ENCODE measurements around the gene POLR1F. TPM values are rescaled to one million over a fixed set of nuclear protein-coding genes. Genes with fewer than 3 reads are reported as not detected.
A peak's percentile ranks its signal among the peaks of the same experiment; 100 is the strongest.

Gene POLR1F, protein sequence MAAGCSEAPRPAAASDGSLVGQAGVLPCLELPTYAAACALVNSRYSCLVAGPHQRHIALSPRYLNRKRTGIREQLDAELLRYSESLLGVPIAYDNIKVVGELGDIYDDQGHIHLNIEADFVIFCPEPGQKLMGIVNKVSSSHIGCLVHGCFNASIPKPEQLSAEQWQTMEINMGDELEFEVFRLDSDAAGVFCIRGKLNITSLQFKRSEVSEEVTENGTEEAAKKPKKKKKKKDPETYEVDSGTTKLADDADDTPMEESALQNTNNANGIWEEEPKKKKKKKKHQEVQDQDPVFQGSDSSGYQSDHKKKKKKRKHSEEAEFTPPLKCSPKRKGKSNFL
- 10 to 100 TPM; 39.0 to 40.5 TPM for total RNA-seq

DNA sequence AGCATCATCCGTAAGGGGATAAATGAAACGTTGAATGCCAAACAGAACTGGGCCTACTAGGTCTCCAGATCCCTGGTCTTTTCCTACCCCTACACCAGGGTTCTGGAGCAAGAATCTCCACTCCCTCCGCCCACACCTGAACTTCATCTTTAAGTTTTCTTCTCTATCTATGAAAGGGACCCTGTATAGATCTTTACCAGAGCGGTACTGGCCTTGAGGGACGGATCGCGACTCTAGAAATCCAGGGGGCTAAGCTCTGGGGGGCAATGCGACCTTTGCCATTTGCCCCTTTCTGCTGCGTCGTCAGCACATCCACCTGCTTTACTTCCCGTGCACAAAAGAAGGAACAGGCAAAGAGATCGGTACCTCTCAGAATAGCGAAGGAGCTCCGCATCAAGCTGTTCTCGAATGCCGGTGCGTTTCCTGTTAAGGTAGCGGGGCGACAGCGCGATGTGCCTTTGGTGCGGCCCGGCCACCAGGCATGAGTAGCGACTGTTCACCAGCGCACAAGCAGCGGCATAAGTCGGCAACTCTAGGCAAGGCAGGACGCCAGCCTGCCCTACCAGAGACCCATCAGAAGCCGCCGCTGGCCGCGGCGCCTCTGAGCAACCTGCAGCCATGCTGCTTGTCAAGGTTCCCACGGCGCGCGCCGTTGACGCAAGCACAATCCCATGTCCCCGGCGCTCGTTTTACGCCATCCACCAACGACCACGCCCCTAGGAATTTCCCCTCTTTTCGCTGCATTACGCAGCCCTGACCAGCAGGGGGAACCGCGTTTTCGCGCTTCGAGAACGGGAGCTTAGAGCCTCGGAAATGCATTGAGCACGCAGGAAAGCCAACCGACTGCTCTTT is at the start of gene POLR1F:
Gene POLR1F, minus strand, starts transcription at position 641 of the 852 bp plus-strand sequence. Its CDS starts 21 bp downstream, at position 620.
- H3K4me1 Mint-ChIP-seq: peaks cover 41% of the 10 kb centered on the region
- peak within 1 kb of the TSS; percentile 98 for H3K4me3 Mint-ChIP-seq
- peak; percentile 92 for DNase-seq
- H3K27me3 Mint-ChIP-seq: no peaks in the 10 kb centered on the region
- peaks cover 7% of the 10 kb centered on the region for H3K36me3 Mint-ChIP-seq
- peak within 1 kb of the TSS; percentile 91 for H3K27ac Mint-ChIP-seq
- no peaks in the 10 kb centered on the region for H3K9me3 Mint-ChIP-seq

DNA sequence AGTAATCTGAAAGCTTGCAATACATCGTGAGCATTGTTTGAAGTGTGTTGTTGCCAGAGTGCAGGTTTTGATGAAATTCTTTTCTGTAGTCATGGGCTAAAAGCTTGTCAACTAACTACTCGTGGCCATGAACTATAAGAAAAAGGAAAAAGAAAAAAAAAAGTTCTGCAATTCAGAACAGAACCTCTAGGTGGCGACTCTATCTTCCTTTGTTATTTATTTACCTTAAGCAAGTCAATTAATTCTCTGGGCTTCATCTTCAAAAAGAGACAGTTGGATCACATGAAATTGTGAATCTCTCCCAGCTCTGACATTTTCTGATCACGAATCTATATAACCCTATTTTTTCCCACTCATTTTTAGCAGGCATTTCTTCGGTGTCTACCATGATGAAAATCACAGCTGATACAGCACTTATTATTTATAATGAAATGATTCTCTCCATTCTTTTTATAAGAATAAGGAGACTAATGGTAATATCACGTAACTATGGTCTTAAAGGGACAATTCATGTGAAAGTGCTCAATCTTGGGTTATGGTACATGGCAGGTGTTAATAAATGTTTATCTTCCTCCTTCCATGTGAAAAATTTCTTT is 45.8 kb upstream of the POLR1F start:
- Mint-ChIP-seq H3K27me3 (peaks cover 8% of the 10 kb centered on the region), H3K4me3 (no peak overlapping the region), H3K4me1 (no peaks in the 10 kb centered on the region), H3K36me3 (no peaks in the 10 kb centered on the region), H3K9me3 (no peaks in the 10 kb centered on the region), H3K27ac (no peak overlapping the region)
- no peak for DNase-seq

DNA sequence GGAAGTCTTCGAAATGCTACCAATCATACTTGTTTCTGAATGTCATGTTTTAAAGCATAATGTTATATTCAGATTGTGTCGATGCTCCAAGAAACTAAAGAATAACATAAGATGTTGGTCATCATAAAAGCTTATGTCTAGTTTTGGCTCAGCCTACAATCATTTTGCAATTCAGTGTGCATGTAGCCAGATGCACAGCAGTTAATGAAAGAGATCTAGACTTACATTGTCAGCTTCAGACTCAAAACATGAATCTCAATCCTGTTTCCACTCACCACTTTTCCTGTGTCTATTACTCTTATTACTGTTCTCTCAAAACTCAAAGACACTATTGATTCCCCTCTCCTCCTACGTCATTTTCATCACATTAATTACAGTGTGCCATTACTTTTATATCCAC is 43.2 kb upstream of the POLR1F start:
- no peaks in the 10 kb centered on the region for H3K9me3 Mint-ChIP-seq
- no peak overlapping the region for H3K27ac Mint-ChIP-seq
- peaks cover 15% of the 10 kb centered on the region for H3K27me3 Mint-ChIP-seq
- no peaks in the 10 kb centered on the region for H3K36me3 Mint-ChIP-seq
- no peaks in the 10 kb centered on the region for H3K4me1 Mint-ChIP-seq
- DNase-seq: no peak
- H3K4me3 Mint-ChIP-seq: no peak overlapping the region

DNA sequence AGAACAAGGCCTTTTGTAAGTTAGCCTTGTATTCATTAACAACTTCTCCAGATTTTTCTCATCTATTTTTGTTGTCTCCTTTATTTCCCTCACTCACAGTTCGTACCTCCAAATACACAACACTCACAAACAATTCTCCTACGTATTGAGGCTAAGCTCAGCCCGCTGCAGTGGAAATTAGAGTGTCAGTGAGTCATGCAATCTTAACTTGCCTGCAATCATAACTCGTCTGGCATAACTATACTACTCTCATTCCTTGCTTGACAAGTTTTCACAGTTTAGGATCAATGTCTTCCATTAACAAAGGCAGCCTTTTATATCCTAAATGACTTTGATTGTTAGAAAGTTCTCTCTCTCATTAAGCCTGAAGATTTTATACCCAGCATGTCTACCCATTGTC is 40.8 kb upstream of the POLR1F start:
- no peak for DNase-seq
- Mint-ChIP-seq H3K9me3 (no peaks in the 10 kb centered on the region), H3K4me3 (no peak overlapping the region), H3K27me3 (peaks cover 10% of the 10 kb centered on the region), H3K27ac (no peak overlapping the region), H3K4me1 (no peaks in the 10 kb centered on the region), H3K36me3 (no peaks in the 10 kb centered on the region)

DNA sequence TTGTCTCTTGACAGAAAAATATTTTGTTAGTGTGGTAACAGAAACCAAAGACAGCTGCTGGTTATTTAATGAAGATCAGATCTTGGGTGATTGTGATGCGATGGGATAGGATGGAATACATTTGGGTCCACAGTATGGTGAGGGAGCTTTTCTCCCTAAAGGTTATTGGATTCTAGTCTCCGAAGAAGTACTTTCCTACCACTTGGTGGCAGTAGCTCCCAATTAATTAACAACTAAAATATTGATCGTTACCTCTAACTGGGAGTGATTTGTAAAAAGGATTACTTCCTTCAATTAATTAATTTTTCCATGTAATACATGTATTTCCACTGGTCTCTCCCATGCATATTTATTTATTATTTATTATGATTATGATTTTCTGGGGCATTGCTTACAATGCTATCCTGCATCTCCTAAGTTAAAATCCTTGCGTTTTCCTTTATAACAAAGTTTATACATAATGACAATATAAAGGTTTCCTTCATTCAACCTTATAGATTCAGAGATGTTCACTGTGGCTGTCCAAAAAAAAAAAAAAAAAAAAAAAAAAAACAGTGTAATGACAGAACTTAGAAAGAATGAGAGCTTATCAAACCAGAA is 39.0 kb upstream of the POLR1F start:
- Mint-ChIP-seq H3K4me1 (no peaks in the 10 kb centered on the region), H3K9me3 (no peaks in the 10 kb centered on the region), H3K27ac (no peak overlapping the region), H3K36me3 (no peaks in the 10 kb centered on the region), H3K27me3 (peaks cover 7% of the 10 kb centered on the region), H3K4me3 (no peak overlapping the region)
- DNase-seq: no peak

DNA sequence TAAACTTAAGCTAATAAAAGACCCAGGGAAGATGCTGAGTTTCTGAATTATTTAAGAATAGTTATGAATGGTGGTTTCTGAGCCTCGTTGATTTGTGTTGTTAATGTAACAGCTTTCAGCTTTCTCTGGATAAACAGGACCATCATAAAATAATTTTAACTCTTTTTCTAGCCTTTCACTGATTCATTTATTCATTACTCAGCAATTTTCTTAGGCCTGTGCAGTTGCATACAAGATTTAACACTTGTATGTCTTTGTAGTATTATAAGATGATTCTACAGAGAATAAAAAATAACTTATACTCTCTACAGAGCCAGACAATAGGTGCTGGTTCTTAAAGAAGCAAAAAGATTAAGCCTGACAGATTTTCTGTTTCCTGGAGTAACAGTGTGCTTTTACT is 35.2 kb upstream of the POLR1F start:
- no peak overlapping the region for H3K4me3 Mint-ChIP-seq
- H3K27ac Mint-ChIP-seq: no peak overlapping the region

DNA sequence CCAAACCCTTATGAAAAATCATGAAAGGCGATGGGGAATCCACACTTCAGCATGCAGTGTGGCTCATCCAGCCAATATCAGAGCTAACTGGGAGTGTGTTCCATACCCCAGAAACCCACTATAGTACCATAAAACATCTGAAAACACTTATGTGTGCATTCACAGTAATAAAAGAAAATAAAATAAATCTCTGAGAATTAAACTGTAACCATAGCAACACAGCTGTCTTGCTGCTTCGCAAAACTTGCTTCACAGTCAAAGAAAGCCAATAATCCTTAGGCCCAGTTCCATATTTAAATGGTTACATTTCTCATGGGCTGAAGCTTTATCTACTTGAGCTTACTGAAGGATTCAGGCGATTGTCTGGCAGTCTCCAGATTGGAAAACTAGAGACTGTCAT is 19.9 kb upstream of the POLR1F start:
- Mint-ChIP-seq H3K4me1 (no peaks in the 10 kb centered on the region), H3K4me3 (no peak overlapping the region), H3K9me3 (no peaks in the 10 kb centered on the region), H3K36me3 (no peaks in the 10 kb centered on the region), H3K27ac (no peak overlapping the region), H3K27me3 (peaks cover 31% of the 10 kb centered on the region)
- DNase-seq: no peak

More for the DNA sequence above, 35.2 kb upstream of the POLR1F start:
- Mint-ChIP-seq H3K27me3 (peaks cover 7% of the 10 kb centered on the region), H3K4me1 (no peaks in the 10 kb centered on the region), H3K36me3 (no peaks in the 10 kb centered on the region), H3K9me3 (no peaks in the 10 kb centered on the region)
- DNase-seq: no peak

DNA sequence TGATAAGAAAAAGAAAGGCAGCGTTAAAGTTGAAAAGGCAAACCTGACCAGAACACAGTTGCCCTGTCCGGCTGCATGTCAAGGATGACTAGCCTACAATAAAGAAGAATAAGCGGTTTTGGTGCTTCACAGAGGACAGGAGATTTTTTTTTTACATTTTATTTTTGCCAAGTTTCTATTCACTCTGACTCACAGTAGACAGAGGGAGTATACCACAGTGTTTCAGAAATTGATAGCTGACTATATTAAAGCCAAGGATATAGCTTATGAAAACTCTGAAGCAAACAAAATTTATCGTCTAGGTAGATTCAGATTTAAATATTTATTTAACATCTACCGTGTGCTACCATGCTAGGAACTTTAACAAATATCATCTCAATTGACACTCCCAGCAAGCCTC is 16.9 kb upstream of the POLR1F start:
- no peak overlapping the region for H3K27ac Mint-ChIP-seq
- DNase-seq: no peak
- H3K9me3 Mint-ChIP-seq: no peaks in the 10 kb centered on the region
- H3K27me3 Mint-ChIP-seq: peaks cover 29% of the 10 kb centered on the region
- no peak overlapping the region for H3K4me3 Mint-ChIP-seq
- no peaks in the 10 kb centered on the region for H3K4me1 Mint-ChIP-seq
- no peaks in the 10 kb centered on the region for H3K36me3 Mint-ChIP-seq

DNA sequence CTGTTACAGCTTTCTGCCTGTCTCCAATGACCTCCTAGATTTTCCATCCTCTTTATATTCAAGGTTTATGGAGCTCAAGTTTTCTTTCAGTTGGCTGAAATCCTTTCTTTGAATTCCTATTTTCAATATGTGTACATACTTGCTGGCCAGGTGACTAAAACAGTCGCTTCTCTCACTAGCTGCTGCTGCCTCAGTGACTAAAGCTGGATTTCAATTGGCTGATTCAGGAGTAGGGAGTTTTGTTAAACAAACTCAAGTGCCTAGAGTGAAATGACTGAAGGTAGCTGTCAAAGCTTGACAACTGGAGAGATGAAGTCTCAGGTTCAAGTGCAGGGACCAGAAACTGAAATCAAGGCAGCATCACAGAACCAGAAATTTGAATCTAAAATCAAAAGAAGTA is 6.7 kb upstream of the POLR1F start:
- no peak overlapping the region for H3K4me3 Mint-ChIP-seq

DNA sequence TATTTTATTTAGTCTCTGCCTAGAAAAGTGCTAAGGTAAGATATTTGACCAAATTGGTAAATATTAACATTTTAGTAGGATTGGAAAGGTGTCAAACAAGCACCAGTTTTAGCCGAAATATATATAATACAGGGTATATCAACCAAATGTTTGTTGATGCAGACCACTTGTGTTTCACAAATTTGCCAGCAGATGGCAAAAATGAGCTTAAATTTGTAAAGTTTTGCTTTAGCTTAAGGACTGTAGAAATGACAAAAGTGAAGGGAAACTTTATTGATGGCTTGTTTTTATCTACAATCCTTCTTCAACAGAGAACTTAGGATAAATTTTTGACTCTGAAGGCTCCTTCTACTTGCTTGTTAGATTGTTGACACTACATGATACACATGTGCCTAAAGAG is 4.8 kb upstream of the POLR1F start:
- Mint-ChIP-seq H3K27me3 (no peaks in the 10 kb centered on the region), H3K9me3 (no peaks in the 10 kb centered on the region), H3K27ac (no peak overlapping the region), H3K4me1 (peaks cover 8% of the 10 kb centered on the region), H3K4me3 (no peak overlapping the region), H3K36me3 (no peaks in the 10 kb centered on the region)
- peak; percentile 12 for DNase-seq

More for the DNA sequence above, 6.7 kb upstream of the POLR1F start:
- H3K27ac Mint-ChIP-seq: no peak overlapping the region
- H3K9me3 Mint-ChIP-seq: no peaks in the 10 kb centered on the region
- DNase-seq: no peak
- no peaks in the 10 kb centered on the region for H3K36me3 Mint-ChIP-seq
- H3K27me3 Mint-ChIP-seq: no peaks in the 10 kb centered on the region
- H3K4me1 Mint-ChIP-seq: no peaks in the 10 kb centered on the region

DNA sequence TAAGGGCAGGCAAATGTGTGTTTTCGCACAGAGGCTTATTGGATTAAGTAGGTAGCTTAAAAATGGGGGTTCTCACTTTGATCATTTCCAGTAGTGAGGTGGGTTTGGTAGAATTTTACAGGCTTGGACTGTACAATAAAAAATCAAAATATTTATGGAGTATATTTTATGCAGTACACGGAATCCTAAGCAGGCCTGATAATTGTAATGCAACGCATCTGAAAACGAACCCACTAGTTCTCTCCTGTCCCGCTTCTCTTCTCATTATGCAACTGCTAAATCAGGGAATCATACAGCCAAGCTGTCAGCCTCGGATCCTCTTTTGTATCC is 377 bp upstream of the POLR1F start:
- no peaks in the 10 kb centered on the region for H3K27me3 Mint-ChIP-seq
- DNase-seq: no peak
- peaks cover 38% of the 10 kb centered on the region for H3K4me1 Mint-ChIP-seq
- H3K4me3 Mint-ChIP-seq: peak overlapping the region; percentile 98
- H3K36me3 Mint-ChIP-seq: peaks cover 3% of the 10 kb centered on the region
- no peaks in the 10 kb centered on the region for H3K9me3 Mint-ChIP-seq
- H3K27ac Mint-ChIP-seq: peak overlapping the region; percentile 91

DNA sequence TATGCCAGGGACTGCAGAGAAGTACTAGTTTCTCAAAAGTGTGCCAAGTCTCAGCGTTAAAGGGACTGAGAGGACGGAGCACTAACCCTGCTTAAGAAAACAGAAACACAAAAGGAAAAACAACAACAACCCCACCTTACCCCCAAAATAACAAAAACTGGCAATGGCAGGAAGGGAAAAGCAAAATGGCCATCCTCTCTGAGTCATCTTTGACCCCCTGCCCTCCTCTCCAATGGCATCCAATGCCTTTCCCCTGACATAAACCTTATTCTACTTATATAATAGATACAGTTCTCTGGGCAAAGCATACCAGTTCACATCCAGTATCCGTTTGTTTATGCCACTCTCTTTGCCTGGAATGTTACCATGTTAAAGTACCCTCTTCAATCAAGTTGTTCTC is 1.6 kb downstream of the POLR1F start:
- Mint-ChIP-seq H3K4me3 (peak overlapping the region; percentile 98), H3K27me3 (no peaks in the 10 kb centered on the region), H3K27ac (no peak overlapping the region), H3K9me3 (peaks cover 2% of the 10 kb centered on the region), H3K36me3 (peaks cover 19% of the 10 kb centered on the region), H3K4me1 (peaks cover 41% of the 10 kb centered on the region)
- no peak for DNase-seq

DNA sequence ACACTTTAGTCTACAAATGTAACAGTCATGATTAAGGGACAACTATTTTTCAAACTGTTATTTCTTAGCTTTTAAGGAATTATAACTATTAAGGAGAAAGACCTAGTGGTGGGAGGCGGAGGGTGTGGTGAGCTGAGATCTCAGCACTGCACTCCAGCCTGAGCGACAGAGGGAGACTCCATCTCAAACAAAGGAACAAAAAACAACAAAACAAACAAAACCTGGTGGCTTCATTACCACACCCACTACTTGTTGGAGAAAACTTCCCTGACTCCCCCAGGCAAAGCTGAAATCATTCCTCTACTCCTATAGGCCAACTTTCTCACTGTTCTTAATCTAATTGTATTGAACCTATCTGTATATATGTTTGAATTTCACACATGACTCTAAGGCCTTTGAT is 3.2 kb downstream of the POLR1F start:
- Mint-ChIP-seq H3K36me3 (peaks cover 20% of the 10 kb centered on the region), H3K4me3 (no peak overlapping the region), H3K27ac (no peak overlapping the region), H3K4me1 (peaks cover 44% of the 10 kb centered on the region), H3K27me3 (no peaks in the 10 kb centered on the region), H3K9me3 (peaks cover 2% of the 10 kb centered on the region)
- no peak for DNase-seq

DNA sequence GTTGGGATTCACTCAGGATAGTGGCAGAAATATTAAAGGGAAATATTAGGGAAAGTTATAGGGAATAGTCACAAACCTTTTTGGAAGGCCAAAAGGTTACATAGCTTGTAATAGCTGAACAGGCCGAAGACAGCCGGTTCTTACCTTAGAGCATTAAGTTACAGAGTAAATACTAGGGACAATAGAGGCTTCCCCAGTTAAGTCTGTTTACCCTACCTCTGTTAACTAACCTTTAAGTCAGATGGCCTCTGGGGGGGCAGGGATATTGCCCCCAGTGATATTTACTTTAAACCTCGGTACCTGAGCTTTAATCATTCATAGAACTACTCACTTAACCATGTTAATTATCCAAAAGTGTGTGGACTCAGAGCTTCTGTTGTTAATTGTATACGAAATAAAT is 7.4 kb downstream of the POLR1F start:
- Mint-ChIP-seq H3K27me3 (no peaks in the 10 kb centered on the region), H3K4me3 (no peak overlapping the region), H3K9me3 (peaks cover 2% of the 10 kb centered on the region), H3K36me3 (peaks cover 22% of the 10 kb centered on the region), H3K27ac (no peak overlapping the region), H3K4me1 (peaks cover 24% of the 10 kb centered on the region)
- DNase-seq: no peak

DNA sequence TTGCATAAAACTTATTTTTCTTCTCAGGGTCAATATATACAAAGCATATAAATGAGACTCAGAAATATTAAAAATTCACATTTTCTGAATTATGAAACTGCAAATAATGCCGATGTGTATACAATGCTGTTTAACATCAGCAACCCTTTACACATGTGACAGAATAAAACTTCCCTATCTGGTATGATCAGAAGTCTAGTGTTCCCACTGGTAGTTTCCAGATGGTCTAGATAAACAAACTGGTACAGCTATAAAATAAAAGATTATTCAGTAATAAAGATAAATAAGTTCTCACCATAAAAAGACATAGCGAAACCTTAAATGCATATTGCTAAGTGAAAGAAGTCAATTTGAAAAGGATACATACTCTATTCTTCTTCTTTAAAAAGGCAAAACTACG is 7.9 kb downstream of the POLR1F start:
- Mint-ChIP-seq H3K36me3 (peaks cover 22% of the 10 kb centered on the region), H3K4me3 (no peak overlapping the region), H3K27me3 (no peaks in the 10 kb centered on the region), H3K27ac (no peak overlapping the region), H3K9me3 (peaks cover 2% of the 10 kb centered on the region), H3K4me1 (peaks cover 20% of the 10 kb centered on the region)
- DNase-seq: no peak
